COR-L47 (cell line): ENCODE measurements around the gene FXYD6.
"Not testable (repeated sequence)": the region's sequence is repeated elsewhere in the genome, so short reads cannot be mapped to it uniquely, and the experiment has no call there.

Experiments
- DNase-seq: peaks from one replicate; lab custom pipeline; 2025; lab: John Stamatoyannopoulos, UW

FXYD6 gene

DNA sequence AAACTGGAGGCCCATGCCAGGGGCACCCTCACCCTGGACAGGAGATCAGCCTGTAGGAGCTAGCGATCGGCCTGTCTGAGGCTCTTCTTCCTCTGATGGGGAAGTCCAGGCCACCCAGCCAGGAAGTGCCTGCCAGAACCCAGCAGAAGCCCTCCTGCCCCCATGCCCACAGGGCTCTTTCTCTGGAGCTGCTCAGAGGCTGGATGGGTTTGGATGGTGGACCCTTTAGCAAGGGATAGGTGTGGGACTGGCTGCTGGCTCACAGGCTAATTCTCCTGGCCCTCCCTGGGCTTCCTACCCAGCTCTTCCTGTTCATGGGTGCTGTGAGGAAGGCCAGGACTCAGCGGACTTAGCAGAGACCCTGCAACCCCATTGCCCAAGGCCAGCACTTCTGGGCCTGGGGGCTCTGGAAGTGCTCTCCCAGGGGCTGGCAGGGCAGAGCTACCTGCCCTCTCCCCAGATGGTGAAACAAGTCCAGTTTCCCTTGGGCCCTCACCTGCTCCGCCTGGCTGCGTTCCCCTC is 59.6 kb downstream of the FXYD6 start:
- no peak for DNase-seq

DNA sequence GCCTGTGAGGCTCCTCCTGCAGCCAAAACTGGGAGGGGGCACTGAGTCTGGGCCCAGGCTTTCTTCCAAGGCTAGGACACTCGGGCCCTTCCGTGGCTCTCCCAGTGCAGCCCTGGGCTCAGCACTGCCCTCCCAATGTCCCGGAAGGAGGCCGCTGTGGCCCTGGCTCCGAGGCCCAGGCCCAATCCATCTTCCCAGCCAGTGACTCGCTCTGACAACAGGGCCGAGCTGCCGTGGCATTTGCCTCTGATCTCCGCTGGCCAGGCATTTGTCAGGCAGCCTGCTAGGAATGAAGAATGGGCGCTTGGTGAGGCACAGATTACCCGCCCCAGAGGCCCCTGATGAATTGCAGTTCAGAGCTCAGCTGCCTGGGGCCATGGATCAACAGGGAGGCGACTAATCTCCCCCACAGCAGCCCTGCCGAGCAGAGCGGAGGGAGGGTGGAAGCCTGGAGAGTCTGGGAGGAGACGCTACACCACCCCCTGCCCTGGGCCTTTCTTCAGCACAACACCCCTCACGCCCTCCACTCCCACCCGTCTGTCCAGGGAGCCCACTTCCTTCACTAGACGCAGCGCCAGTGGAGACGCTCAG is 60.2 kb downstream of the FXYD6 start:
- DNase-seq = no peak

DNA sequence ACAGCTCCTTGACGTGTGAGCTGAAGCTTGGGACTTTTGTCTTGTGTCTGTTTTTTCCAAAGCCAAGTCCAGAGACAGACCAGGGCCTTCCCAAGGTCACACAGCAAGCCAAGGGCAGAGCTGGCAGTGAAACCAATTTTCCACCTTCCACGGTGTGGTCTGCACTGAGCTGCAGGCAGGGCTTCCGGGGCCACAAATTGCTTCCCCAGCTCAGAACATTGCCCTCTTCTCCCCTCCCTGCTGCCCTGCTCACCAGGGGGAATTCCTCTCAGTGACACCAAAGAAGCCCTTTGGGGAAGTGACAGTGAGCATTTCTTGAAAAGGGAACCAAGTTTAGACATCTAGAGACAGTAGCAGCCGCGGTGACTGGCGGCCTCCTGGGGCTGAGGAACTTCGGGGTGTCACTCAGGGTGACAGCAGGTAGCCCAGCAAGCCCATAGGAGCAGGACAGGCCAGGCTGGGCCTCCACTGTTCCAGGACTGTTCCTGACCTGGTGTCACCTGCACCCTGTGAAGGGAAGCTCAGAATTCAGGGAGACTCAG is 61.1 kb downstream of the FXYD6 start:
- peak; percentile 73 for DNase-seq

DNA sequence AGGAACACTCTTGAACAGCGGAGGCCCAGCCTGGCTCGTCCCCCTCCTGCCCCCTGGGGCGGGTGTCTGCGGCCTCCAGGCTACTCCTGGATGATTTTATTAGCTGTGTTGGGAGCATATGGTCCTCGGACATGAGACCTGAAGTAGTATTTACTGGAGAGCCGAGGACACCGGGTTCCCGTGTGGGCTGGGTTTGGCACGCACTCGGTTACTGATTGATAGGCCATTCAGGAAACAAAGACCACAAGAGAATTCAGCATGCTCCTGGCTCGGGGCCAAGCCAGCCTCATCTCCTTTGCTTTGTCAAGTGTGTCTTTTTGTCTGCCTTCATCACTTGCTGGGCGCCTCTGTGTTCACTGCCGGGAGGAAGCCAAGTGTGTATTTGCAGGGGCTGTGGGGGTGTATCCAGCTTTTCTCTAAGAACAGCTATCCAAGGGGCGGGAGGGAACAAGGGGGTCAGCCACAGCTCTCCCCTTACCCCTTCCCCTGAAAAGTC is 61.6 kb downstream of the FXYD6 start:
- DNase-seq = peak; percentile 97

DNA sequence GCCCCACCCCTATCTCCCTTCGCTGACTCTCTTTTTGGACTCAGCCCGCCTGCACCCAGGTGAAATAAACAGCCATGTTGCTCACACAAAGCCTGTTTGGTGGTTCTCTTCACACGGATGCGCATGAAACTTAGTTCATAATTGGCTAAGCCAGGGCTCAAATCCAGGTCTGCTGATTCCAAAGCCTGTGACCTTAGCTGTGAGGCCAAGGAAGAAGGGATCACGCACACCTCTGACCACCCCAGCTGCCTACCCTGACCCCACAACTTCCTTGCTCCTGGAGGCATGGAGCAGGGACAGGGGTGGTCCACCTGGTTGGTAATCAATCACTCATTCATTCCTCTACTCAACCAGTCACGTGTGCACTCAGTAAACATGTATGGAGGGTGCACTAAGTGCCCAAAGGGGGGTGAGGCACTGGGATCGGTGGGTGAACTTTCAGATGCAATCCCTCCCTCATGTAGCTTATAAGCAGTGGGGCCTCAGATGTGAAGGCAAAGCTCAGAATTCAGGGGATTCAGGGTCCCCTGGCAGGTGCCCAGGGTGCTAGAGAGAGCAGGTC is 62.2 kb downstream of the FXYD6 start:
- no peak for DNase-seq

DNA sequence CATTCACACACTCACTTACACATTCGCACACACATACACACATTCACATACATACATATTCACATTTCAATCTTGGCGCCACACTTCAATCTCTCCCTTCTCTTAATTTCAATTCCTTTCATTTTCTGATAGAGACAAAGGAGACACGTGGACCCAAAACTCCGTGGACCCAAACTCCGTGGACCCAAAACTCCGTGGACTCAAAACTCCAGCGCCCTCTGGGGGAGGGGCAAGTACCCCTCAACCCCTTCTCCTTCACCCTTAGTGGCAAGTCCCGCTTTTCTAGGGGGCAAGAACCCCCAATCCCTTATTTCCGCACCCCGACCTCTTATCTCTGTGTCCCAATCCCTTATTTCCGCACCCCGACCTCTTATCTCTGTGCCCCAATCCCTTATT is 66.4 kb downstream of the FXYD6 start:
- DNase-seq = not testable (repeated sequence)

DNA sequence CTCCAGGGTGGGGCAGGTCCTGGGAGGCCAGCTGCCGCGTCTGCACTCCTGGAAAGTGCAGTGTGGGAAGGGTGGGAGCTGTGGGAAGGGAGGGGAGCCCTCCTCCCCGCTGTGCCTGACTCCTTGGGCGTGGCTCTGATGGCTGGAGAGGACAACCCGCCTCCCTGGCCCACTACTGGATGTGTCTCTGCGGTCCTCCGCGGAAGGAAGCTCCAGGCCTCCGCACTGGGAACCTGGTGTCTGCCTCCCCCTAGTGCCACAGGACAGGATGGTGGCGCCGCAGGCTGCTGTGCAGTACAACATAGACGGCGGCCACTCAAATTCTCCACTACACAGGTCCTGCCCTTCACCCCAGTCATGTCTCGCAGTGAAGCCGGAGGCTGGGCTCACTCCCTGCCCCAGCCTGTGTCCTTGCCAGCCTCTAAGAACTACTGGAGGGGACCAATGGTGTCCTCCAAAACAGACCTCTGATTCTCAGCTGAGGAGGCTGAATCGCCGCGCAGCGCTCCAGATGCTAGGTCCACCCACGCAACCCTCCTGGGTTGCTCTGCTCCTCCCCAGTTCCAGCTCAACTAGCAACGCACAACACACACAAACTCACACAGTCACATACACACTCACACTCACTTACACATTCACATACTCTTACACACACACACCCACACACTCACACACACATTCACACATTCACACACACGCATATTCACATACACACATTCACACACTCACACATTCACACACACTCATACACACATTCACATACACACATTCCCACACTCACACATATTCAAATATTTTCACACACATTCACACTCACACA is 67.0 kb downstream of the FXYD6 start:
- peak; percentile 83 for DNase-seq

DNA sequence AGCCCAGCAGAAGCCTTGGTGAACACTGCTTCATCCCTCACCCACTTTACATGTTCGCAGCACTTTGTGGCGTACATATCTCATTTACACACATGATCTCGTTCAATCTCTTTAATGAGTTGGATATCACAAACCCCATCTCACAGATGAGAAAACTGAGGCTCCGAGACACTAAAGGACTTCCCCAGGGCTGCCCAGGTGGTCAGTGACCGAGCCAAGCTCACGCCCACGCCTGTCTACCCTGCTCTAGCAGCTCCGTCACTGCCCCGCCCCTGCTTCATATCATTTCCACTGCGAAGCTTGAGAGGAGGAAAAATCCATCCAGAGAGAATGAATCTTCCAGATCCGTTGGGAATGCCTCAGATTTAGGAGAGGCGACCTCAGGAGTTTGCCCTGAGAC is 67.7 kb downstream of the FXYD6 start:
- DNase-seq = no peak

DNA sequence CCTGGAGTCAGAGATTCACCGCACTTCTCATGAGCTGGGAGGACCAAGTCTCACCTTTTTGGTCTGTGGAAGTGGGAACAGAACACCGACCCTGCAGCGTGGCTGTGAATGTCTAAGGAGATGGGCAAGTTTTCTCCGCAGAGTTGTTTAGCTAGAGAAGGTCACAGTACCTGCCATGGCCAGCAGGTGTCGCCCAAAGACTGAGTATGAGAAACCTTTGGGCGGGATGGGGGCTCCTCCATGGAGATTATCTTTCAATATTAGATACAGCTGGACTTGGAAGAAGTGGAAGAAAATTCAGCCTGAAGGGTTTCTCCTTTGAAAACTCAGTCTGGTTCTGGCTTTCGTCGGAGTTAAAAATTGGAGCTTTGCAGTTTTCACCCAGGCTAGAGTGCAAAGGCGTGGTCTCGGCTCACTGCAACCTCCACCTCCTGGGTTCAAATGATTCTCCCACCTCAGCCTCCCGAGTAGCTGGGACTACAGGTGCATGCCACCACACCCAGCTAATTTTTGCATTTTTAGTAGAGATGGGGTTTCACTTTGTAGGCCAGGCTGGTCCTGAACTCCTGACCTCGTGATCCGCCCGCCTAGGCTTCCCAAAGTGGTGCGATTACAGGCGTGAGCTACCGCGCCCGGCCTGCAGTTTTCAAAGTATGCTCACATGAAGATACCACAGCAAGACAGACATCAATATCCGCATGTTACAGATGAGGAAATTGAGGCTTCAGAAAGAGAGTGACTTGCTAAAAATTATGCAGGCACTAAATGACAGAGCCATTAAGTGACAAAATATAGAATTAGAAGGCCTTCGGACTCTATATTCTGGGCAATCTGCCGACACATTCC is 68.8 kb downstream of the FXYD6 start:
- DNase-seq = peak; percentile 61

DNA sequence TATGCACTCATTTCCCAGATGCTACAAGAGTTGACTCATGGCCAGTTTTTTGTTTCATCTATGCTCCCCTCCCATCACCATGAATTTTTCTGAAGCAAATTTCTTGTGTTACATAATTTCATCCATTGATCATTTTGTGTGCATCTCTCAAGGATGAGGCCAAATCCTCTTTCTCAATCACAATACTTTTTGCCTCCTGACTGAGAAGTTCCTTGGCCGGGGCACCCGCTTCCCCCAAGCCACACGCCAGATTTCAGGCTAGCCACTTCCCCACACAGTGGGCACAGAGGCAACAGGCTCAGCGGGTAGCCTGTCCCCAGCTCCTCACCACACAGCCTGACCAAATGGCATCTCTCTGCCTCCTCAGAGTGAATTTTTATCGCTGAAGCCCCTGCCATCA is 69.6 kb downstream of the FXYD6 start:
- DNase-seq = no peak

DNA sequence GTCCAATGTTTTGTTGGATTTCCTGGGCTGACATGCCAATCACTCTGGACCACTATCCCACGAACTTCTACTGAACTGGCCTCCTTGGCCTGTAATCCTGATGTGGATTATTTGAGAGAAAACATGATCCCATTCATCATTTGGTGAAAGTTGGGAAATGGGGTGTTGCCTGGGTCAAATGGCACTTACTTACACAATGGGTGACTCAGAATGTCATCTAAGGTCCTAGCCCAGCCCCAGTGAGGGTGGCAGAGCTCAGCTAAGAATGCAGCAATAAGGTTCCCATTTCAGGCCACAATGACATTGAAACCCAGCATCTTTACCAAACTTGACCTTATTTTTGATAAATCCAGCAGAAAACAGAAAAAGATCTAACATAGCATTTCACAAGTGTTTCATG is 71.4 kb downstream of the FXYD6 start:
- no peak for DNase-seq

DNA sequence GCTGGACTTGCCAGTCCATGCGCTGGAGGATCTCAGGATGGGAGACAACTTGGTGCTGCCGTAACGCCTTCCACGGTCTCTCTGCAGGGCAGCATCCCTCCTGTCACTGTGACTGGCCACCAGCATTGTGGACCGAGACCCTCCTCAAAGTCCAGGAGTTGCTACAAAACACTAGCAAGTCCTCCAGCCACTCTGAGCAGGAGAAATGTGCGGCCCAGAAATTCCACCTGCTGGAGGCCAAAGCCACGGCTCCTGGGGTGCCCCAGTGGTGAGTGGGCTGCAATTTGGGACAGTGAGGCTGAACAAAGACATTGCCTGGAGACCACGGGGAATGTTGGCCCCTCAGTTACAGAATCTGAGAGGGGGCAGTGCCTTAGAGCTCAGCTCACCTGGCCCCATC is 72.6 kb downstream of the FXYD6 start:
- no peak for DNase-seq

DNA sequence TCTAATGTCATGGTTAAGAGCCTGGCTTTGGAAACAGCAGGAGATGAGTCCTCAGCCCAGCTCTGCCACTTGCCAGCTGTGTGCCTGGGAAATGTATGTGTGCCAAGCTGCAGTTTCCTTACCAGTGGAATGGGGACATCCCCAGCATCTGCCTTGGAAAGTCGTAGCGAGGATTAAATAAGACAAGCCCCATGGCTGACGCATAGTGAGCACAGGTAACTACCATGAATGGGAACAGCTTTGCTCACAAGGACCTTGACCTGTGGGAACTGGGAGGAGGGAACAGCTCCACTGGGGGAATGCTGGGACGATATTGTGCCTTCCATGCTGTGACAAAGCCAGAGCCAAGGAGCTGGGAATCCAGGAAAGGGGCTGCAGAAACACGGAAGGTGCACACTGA is 76.8 kb downstream of the FXYD6 start:
- DNase-seq = no peak

DNA sequence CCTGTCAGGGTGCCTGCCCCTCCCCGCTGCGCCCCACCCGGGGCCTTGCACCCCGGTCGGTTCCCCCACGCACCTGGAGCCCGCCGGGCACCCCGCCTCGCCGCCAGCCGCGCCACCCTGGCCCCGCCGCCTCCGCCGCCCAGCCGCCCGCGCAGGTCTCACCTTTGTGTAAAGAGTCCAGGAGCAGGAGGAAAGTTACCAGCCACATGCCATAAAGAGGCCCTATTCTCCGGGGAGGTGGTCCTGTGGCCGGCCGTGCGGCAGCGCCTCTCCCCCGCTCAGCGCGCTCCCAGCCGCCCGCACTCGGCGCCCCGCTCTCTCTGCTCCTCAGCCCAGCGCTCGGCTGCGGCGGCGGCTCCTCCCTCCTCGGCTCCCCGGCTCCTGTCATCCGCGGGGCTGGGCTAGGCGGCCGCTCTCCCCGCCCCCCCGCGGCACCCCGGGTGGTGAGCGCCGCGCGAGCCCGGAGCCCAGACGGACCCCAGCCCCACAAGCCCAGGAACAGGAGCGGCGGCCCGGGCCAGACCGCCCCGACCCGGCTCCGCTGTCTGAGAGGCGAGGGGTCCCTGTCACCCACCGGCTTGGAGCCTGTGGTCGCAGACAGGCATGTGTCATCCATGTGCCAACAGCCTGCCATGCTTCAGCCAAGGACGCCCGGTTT is 79.5 kb downstream of the FXYD6 start, which contains the start of gene DSCAML1:
DSCAML1 (minus strand) TSS at position 345 of the 658 bp plus-strand sequence; CDS start at position 208, 137 bp downstream.
- peak; percentile 30 for DNase-seq

DNA sequence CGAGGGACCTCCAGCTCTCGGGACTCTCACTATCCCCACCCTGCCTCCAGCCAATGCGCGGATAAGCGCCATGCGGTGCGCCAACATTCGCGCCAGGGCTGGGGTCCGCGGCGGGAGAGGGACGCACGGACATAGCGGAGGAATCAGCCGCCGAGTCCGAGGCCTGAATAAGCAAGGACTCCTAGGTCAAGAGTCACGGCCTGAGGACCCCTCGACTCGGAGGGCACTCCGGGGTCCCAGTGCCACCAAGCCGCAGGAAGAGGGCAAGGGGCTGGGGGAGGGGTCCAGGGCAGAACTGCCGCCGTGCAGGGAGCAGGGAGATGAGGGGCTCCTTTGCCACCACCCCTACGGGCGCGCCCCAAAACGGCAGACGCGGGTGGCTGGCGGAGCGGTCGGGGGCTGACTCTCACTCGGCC is 80.0 kb downstream of the FXYD6 start:
- DNase-seq = no peak

DNA sequence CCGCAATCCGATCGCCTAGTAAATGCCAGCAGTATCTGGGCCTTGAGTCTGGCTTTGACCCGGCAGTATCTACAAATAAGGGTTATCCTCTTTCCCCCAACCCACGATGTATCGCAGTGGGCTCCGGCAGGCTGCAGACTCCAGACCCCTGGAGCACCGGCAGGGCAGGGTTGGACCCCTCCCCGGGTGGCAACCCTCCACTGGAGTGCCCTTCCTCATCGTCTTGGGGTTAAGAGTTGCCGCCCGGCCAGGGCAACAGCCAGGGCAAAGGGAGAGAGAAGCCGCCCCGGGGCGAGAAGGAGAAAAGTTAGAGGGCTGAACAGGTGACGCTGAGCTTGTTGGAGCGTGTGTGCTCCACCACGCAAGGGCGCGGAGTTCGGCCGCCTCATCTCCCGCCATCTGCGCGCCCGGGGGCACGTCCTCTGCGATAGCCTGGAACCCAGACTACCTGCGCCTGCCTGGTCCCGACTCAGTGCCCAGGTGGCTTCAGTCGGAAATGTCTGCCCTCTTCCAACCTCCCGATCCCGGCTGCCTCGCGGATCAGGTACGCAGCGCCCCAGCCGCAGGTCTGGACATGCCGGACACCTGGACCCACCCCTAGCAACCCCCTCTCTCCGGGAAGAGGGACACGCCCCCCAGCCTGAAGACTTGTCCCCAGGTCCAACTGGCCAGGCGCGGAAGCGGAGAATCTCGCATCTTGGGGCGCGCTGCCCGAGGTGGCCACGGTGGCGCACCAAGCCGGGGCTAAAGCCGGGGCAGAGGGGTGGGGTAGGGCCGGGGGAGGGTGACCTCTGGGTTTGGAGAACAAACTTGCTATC is 80.6 kb downstream of the FXYD6 start:
- no peak for DNase-seq

DNA sequence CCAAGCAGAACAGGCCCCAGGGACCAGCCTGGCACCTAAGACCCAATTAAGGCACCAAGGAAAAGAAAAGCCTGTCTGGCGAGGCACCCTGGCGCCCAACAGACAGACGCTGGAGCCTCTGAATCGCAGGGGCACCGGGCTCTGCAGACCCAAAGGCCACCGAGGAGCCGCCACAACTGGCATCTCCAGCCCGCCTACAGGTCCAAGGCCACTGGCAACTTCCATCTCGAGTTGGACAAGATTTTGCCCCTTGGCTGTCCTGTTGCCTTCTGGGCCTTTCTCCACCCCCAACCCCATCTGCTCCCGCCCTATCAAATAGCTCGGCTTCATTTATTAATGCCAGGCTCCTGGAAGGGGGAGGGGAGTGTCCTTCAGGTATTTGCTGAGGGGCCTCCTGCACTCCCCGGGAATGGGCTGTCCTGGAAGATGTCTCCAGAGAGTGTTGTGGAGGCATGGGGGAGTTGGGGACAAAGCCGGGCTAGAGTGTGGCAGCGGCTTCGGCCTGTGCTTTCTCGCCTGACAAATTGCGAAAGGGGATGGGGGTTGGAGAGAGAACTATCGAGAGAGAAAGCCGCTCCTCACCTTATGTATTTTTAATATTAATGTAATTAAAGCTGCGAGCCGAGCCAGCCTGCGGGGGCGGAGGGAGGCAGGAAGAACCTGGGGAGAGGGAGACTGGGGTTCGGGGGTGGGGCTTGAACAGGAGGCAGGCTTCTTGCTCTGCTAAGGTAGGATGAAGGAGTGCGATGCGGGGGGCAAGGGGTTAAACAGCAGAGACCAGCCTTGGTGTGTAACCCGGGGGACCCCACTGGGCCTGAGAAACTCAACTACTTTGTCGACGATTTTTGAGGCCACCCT is 81.5 kb downstream of the FXYD6 start:
- no peak for DNase-seq

DNA sequence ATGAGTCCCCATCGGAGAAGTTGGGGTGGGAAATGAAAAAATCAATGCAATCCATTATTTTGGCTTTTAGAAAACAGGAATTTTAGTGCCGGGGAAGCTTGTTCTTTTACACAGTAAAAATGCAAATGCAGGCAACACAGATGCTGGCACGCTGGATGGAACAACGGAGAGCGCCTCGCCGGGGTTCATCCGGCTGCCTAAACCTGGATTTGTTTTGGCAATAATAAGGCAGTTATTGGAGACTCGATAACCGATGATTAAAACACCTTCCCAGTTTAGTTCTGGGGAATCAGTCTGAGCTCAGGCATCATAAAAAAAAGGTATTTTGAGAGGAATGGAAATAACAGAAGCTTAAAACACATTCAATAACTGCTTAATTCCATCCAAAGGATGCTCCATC is 82.3 kb downstream of the FXYD6 start:
- no peak for DNase-seq

DNA sequence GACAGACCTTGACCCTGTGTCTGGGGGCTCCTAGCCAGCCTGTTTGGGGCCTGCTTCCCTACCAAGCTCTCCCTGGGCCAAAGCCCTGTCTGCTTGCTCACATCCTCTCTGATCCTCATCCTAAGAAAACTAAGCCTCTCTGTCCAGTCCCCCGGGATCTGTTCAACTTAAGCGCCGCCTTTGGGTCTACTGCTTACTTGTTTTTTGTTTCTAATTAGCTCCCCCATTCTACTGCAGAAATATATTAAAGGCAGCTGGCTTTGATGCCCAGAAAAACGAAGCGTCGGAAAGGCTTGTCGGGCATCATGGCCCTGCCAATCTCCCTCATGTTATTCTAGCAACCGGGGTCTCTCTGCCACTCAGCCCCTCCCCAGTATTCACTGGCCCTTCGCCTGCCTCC is 82.9 kb downstream of the FXYD6 start:
- no peak for DNase-seq
